Type B pancreatic cell (in vitro differentiated cells): Measurements from ENCODE around the gene ZNF385C. TPM values are rescaled to one million over a fixed set of nuclear protein-coding genes. Genes with fewer than 3 reads are reported as not detected.

Experiments used
- DNase-seq: peaks from one replicate; pipeline ENCODE4 v3.0.0; 2021; ENCODE audit warnings: mixed read lengths; ENCODE audit not compliant: unreplicated experiment; ENCODE audit errors: extremely low spot score
- H3K27ac Mint-ChIP-seq: 2 replicates; pipeline ENCODE4 v1.8.0; 2021; ENCODE audit warnings: mild to moderate bottlenecking, mixed read lengths
- H3K27me3 Mint-ChIP-seq: 2 replicates; pipeline ENCODE4 v1.8.0; 2021; ENCODE audit warnings: mixed read lengths
- H3K36me3 Mint-ChIP-seq: 2 replicates; pipeline ENCODE4 v1.8.0; 2021; ENCODE audit warnings: mixed read lengths
- H3K4me1 Mint-ChIP-seq: one replicate; pipeline ENCODE4 v1.8.0; 2021; ENCODE audit warnings: mixed read lengths; ENCODE audit not compliant: unreplicated experiment
- H3K4me3 Mint-ChIP-seq: 2 replicates; pipeline ENCODE4 v1.8.0; 2021; ENCODE audit warnings: mild to moderate bottlenecking, mixed read lengths
- H3K9me3 Mint-ChIP-seq: 2 replicates; pipeline ENCODE4 v1.8.0; 2021; ENCODE audit warnings: mixed read lengths
- CTCF ChIP-seq: fragments of 200-600 bp; sonication (generic); conservative IDR thresholded peaks from 2 replicates; pipeline ENCODE4 v1.5.0; 2021; ENCODE audit warnings: antibody characterized with exemption, mild to moderate bottlenecking
- total RNA-seq: library from RNA; stranded (reverse); gene quantifications from 2 replicates; pipeline ENCODE4 v1.2.1, GENCODE V29; 2021; ENCODE audit warnings: low replicate concordance

Gene ZNF385C
- total RNA-seq, 1 donor from 2014 or later = 3.3 TPM

- H3K4me3 Mint-ChIP-seq = peak overlapping the region; percentile 36
- H3K27me3 Mint-ChIP-seq = peaks cover 52% of the 10 kb centered on the region
- H3K27ac Mint-ChIP-seq = no peak overlapping the region
- no peaks in the 10 kb centered on the region for H3K36me3 Mint-ChIP-seq
- TF ChIP-seq CTCF = peak; percentile 44
- no peaks in the 10 kb centered on the region for H3K9me3 Mint-ChIP-seq
- DNase-seq = no peak
- H3K4me1 Mint-ChIP-seq = peaks cover 5% of the 10 kb centered on the region
These were observed 25.7 kb downstream of the ZNF385C start for GRCh38 chr17:42072323-42073187.

- DNase-seq = no peak
- TF ChIP-seq CTCF = no peak
- H3K9me3 Mint-ChIP-seq = no peaks in the 10 kb centered on the region
- H3K36me3 Mint-ChIP-seq = no peaks in the 10 kb centered on the region
- peaks cover 50% of the 10 kb centered on the region for H3K27me3 Mint-ChIP-seq
- peaks cover 6% of the 10 kb centered on the region for H3K4me1 Mint-ChIP-seq
- no peak overlapping the region for H3K4me3 Mint-ChIP-seq
- no peak overlapping the region for H3K27ac Mint-ChIP-seq
These were observed 26.5 kb downstream of the ZNF385C start for GRCh38 chr17:42071810-42072209.

- H3K9me3 Mint-ChIP-seq = no peaks in the 10 kb centered on the region
- no peaks in the 10 kb centered on the region for H3K36me3 Mint-ChIP-seq
- no peak overlapping the region for H3K27ac Mint-ChIP-seq
- peaks cover 6% of the 10 kb centered on the region for H3K4me1 Mint-ChIP-seq
- TF ChIP-seq CTCF = no peak
- H3K4me3 Mint-ChIP-seq = no peak overlapping the region
- DNase-seq = no peak
- H3K27me3 Mint-ChIP-seq = peaks cover 35% of the 10 kb centered on the region
These were observed 29.3 kb downstream of the ZNF385C start for GRCh38 chr17:42068979-42069378.

GRCh38 chr17:42067371-42068091 is 30.7 kb downstream of the ZNF385C start:
- no peak overlapping the region for H3K27ac Mint-ChIP-seq
- peaks cover 22% of the 10 kb centered on the region for H3K27me3 Mint-ChIP-seq
- no peak overlapping the region for H3K4me3 Mint-ChIP-seq
- no peaks in the 10 kb centered on the region for H3K9me3 Mint-ChIP-seq
- H3K4me1 Mint-ChIP-seq = peaks cover 6% of the 10 kb centered on the region
- TF ChIP-seq CTCF = peak; percentile 89
- H3K36me3 Mint-ChIP-seq = no peaks in the 10 kb centered on the region
- no peak for DNase-seq

- DNase-seq = no peak
- Mint-ChIP-seq H3K36me3 (no peaks in the 10 kb centered on the region), H3K27me3 (peaks cover 4% of the 10 kb centered on the region), H3K4me1 (peaks cover 6% of the 10 kb centered on the region), H3K9me3 (no peaks in the 10 kb centered on the region), H3K27ac (no peak overlapping the region), H3K4me3 (no peak overlapping the region)
- no peak for TF ChIP-seq CTCF
These were observed 33.1 kb downstream of the ZNF385C start for GRCh38 chr17:42065201-42065600.
